ENCODE results near the gene NUF2. TPM values are rescaled to one million over a fixed set of nuclear protein-coding genes. Genes with fewer than 3 reads are reported as not detected.

The NUF2 gene
- total RNA-seq, 1 donor from 2014 or later, result 1.2 TPM

GRCh38 chr1:163399001-163399400, 77.2 kb downstream of the NUF2 start:
- CTCF ChIA-PET, result no interaction called here
- TF ChIP-seq CTCF (IDR thresholded peaks at IDR 0.05), result no peak
- POLR2A ChIA-PET, result no interaction called here
- DNase-seq (no peak), ATAC-seq (ENCODE audit: low read depth) (no peak)
- no peak overlapping the region for H3K4me3 Mint-ChIP-seq
- H3K36me3 Mint-ChIP-seq (ENCODE audit: low read depth), result no peaks in the 10 kb centered on the region
- intact Hi-C loops (cut with micrococcal nuclease), result no loop called here
- no peaks in the 10 kb centered on the region for H3K9me3 Mint-ChIP-seq
- no peak overlapping the region for H3K27ac Mint-ChIP-seq
- no peaks in the 10 kb centered on the region for H3K4me1 Mint-ChIP-seq
- H3K27me3 Mint-ChIP-seq, result peaks cover 1% of the 10 kb centered on the region

GRCh38 chr1:163399976-163400601, 78.3 kb downstream of the NUF2 start:
- no peaks in the 10 kb centered on the region for H3K9me3 Mint-ChIP-seq
- no peak overlapping the region for H3K4me3 Mint-ChIP-seq
- H3K4me1 Mint-ChIP-seq, result no peaks in the 10 kb centered on the region
- no peak for TF ChIP-seq CTCF (IDR thresholded peaks at IDR 0.05)
- intact Hi-C loops (cut with micrococcal nuclease), result no loop called here
- ChIA-PET POLR2A (no interaction called here), CTCF (no interaction called here)
- DNase-seq (no peak), ATAC-seq (ENCODE audit: low read depth) (no peak)
- H3K27me3 Mint-ChIP-seq, result no peaks in the 10 kb centered on the region
- H3K36me3 Mint-ChIP-seq (ENCODE audit: low read depth), result no peaks in the 10 kb centered on the region
- no peak overlapping the region for H3K27ac Mint-ChIP-seq

- H3K27ac Mint-ChIP-seq, result no peak overlapping the region
- no peak for ATAC-seq (ENCODE audit: low read depth)
- no peak overlapping the region for H3K4me3 Mint-ChIP-seq
- POLR2A ChIA-PET, result no interaction called here
- H3K9me3 Mint-ChIP-seq, result no peaks in the 10 kb centered on the region
- no peak for DNase-seq
- TF ChIP-seq CTCF (IDR thresholded peaks at IDR 0.05), result no peak
- H3K27me3 Mint-ChIP-seq, result no peaks in the 10 kb centered on the region
- no peaks in the 10 kb centered on the region for H3K4me1 Mint-ChIP-seq
- intact Hi-C loops (cut with micrococcal nuclease), result no loop called here
- H3K36me3 Mint-ChIP-seq (ENCODE audit: low read depth), result no peaks in the 10 kb centered on the region
- CTCF ChIA-PET, result no interaction called here
These were observed 79.5 kb downstream of the NUF2 start for GRCh38 chr1:163401211-163401610.

Other genes with a start within 250 kb of the NUF2 start
- gene RGS5, start 119.0 kb upstream of the NUF2 start, total RNA-seq, result 1.1 and 1.9 TPM in 2 replicates

All from activated B cell treated with CpG ODN at 0.5 μM for 24 hours (primary cell).